GM21515 (cell line): ENCODE results near the gene EIF4EBP3.

Source experiments
- ATAC-seq: cut with Tn5 transposase; IDR thresholded peaks from one replicate; pipeline ENCODE4 v1.9.1; 2021; ENCODE audit not compliant: unreplicated experiment

Gene EIF4EBP3

GRCh38 chr5:140556438-140556837 is 9.0 kb downstream of the EIF4EBP3 start:
- ATAC-seq, result no peak

- ATAC-seq, result peak; percentile 94
Observed at GRCh38 chr5:140557136-140557805, 9.8 kb downstream of the EIF4EBP3 start, which contains the start of gene SRA1. SRA1 (minus strand) TSS chr5:140557473; CDS start chr5:140557452, 21 bp downstream.

- no peak for ATAC-seq
Observed at GRCh38 chr5:140557965-140558364, 10.5 kb downstream of the EIF4EBP3 start.

- no peak for ATAC-seq
Observed at GRCh38 chr5:140558542-140558941, 11.1 kb downstream of the EIF4EBP3 start.

- no peak for ATAC-seq
Observed at GRCh38 chr5:140560227-140560626, 12.8 kb downstream of the EIF4EBP3 start.

- no peak for ATAC-seq
Observed at GRCh38 chr5:140561753-140562523, 14.5 kb downstream of the EIF4EBP3 start.

GRCh38 chr5:140563596-140563995 is 16.1 kb downstream of the EIF4EBP3 start:
- no peak for ATAC-seq

GRCh38 chr5:140564196-140565023 is 16.9 kb downstream of the EIF4EBP3 start, which contains the start of the genes APBB3 and SLC35A4:
APBB3 (minus strand) TSS chr5:140564598; CDS start chr5:140564245, 353 bp downstream.
SLC35A4 (plus strand) TSS chr5:140564828; CDS start chr5:140567170, 2,342 bp downstream.
- ATAC-seq, result peak; percentile 82

GRCh38 chr5:140565024-140565779 is 17.7 kb downstream of the EIF4EBP3 start:
- no peak for ATAC-seq

- no peak for ATAC-seq
Observed at GRCh38 chr5:140565780-140566095, 18.3 kb downstream of the EIF4EBP3 start.

GRCh38 chr5:140566665-140567064 is 19.2 kb downstream of the EIF4EBP3 start:
- no peak for ATAC-seq

- ATAC-seq, result no peak
Observed at GRCh38 chr5:140567136-140567818, 19.8 kb downstream of the EIF4EBP3 start.

GRCh38 chr5:140567871-140568270 is 20.4 kb downstream of the EIF4EBP3 start:
- ATAC-seq, result no peak

GRCh38 chr5:140568443-140569063 is 21.1 kb downstream of the EIF4EBP3 start:
- no peak for ATAC-seq

GRCh38 chr5:140569197-140569596 is 21.7 kb downstream of the EIF4EBP3 start:
- ATAC-seq, result peak; percentile 21

- no peak for ATAC-seq
Observed at GRCh38 chr5:140570058-140570457, 22.6 kb downstream of the EIF4EBP3 start.

GRCh38 chr5:140570488-140570887 is 23.0 kb downstream of the EIF4EBP3 start:
- no peak for ATAC-seq

GRCh38 chr5:140571105-140571504 is 23.6 kb downstream of the EIF4EBP3 start:
- no peak for ATAC-seq

- no peak for ATAC-seq
Observed at GRCh38 chr5:140573683-140574082, 26.2 kb downstream of the EIF4EBP3 start.

- no peak for ATAC-seq
Observed at GRCh38 chr5:140574165-140574564, 26.7 kb downstream of the EIF4EBP3 start.
